B cell (primary cell): ENCODE data around the gene RAP1GDS1. TPM values are rescaled to one million over a fixed set of nuclear protein-coding genes. Genes with fewer than 3 reads are reported as not detected.

Source experiments
- ATAC-seq: fragments of 200-7000 bp; cut with Tn5 transposase; one replicate; pipeline ENCODE4 v1.10.0; 2021; ENCODE audit warnings: low read depth, mild to moderate bottlenecking, moderate number of reproducible peaks, moderate library complexity
- CTCF ChIA-PET: fragments of 350-600 bp; sonication (Branson Sonifier 250); formaldehyde crosslinking; loops from one replicate; lab custom pipeline; 2021; ENCODE audit warnings: antibody characterized with exemption, inconsistent platforms; lab: Charles Lee
- POLR2A ChIA-PET: fragments of 350-600 bp; sonication (Branson Sonifier 250); formaldehyde crosslinking; loops from one replicate; lab custom pipeline; 2021; ENCODE audit warnings: antibody characterized with exemption; lab: Charles Lee
- DNase-seq: peaks from one replicate; pipeline ENCODE4 v3.0.0; 2013
- H2AFZ ChIP-seq: 2 replicates; pipeline ENCODE4 v1.6.1; 2012; ENCODE audit warnings: mild to moderate bottlenecking, low read depth, low read length; ENCODE audit not compliant: insufficient read depth, poor library complexity, severe bottlenecking
- H3K27ac ChIP-seq, 2 donors: 1 replicate in 1 of 2; 2 replicates in 1 of 2; pipeline ENCODE4 v1.5.1; 2012 to 2013; ENCODE audit warnings: low read length in 2 of 2, mild to moderate bottlenecking in 2 of 2, moderate library complexity in 1 of 2
- H3K27me3 ChIP-seq, 4 experiments: fragments of 200-600 bp in 1 of 4; sonication (generic) in 1 of 4; replicated peaks in 1 of 4; 1 replicate in 2 of 4; 2 replicates in 2 of 4; pipeline versions ENCODE4 v1.6.1 to v1.7.0; 2013 to 2016; ENCODE audit warnings: low read length in 3 of 4, mild to moderate bottlenecking in 2 of 4, mixed read lengths in 1 of 4, moderate library complexity in 1 of 4; ENCODE audit not compliant: insufficient read depth in 4 of 4, control insufficient read depth in 3 of 4; ENCODE audit errors: control extremely low read depth in 1 of 4
- H3K36me3 ChIP-seq, 2 experiments: replicated peaks in 1 of 2; 1 replicate in 1 of 2; 2 replicates in 1 of 2; pipeline versions ENCODE4 v1.6.1 to v1.7.1; 2013; ENCODE audit warnings: low read length in 1 of 2; ENCODE audit not compliant: insufficient read depth in 2 of 2, control insufficient read depth in 1 of 2; ENCODE audit errors: control extremely low read depth in 1 of 2, extremely low read depth in 1 of 2
- H3K4me1 ChIP-seq, 2 donors: fragments of 200-600 bp in 1 of 2; sonication (generic) in 1 of 2; 1 replicate in 1 of 2; 2 replicates in 1 of 2; pipeline versions ENCODE4 v1.5.1 to v1.6.1; 2013 to 2017; ENCODE audit warnings: low read length in 2 of 2; ENCODE audit not compliant: control insufficient read depth in 2 of 2, insufficient read depth in 2 of 2
- H3K4me2 ChIP-seq: replicated peaks from 2 replicates; pipeline ENCODE3; 2012; ENCODE audit warnings: mild to moderate bottlenecking, low read depth, low read length; ENCODE audit not compliant: poor library complexity, severe bottlenecking
- H3K4me3 ChIP-seq, 5 experiments: fragments of 200-600 bp in 1 of 5; sonication (generic) in 1 of 5; 1 replicate in 3 of 5; 2 replicates in 2 of 5; pipeline versions ENCODE4 v1.5.1 to v1.7.0; 2011 to 2016; ENCODE audit warnings: low read length in 4 of 5, mild to moderate bottlenecking in 4 of 5, low read depth in 2 of 5, control low read depth in 1 of 5, moderate library complexity in 1 of 5; ENCODE audit not compliant: insufficient read depth in 1 of 5; ENCODE audit errors: control extremely low read depth in 1 of 5, extremely low read depth in 1 of 5
- H3K79me2 ChIP-seq: fragments of 200-600 bp; sonication (generic); one replicate; pipeline ENCODE4 v1.6.0; 2016; ENCODE audit warnings: low read length; ENCODE audit not compliant: control insufficient read depth, insufficient read depth
- H3K9ac ChIP-seq: fragments of 200-600 bp; sonication (generic); 2 replicates; pipeline ENCODE4 v1.6.1; 2017; ENCODE audit warnings: mild to moderate bottlenecking, low read length, moderate library complexity
- H3K9me3 ChIP-seq, 3 donors: one replicate each; pipeline versions ENCODE4 v1.6.1 to v1.7.1; 2013; ENCODE audit warnings: low read length in 2 of 3; ENCODE audit not compliant: control insufficient read depth in 2 of 3, insufficient read depth in 1 of 3; ENCODE audit errors: control extremely low read depth in 1 of 3
- H4K20me1 ChIP-seq: 2 replicates; pipeline ENCODE4 v1.6.0; 2012; ENCODE audit warnings: mild to moderate bottlenecking, low read length; ENCODE audit not compliant: insufficient read depth, control insufficient read depth, poor library complexity, severe bottlenecking
- H3K27ac Mint-ChIP-seq: one replicate; pipeline ENCODE4 v1.8.0; 2021; ENCODE audit warnings: mixed read lengths
- H3K27me3 Mint-ChIP-seq: one replicate; pipeline ENCODE4 v1.8.0; 2021; ENCODE audit warnings: mixed read lengths
- H3K4me1 Mint-ChIP-seq: one replicate; pipeline ENCODE4 v1.8.0; 2021; ENCODE audit warnings: mixed read lengths
- H3K4me3 Mint-ChIP-seq: one replicate; pipeline ENCODE4 v1.8.0; 2021; ENCODE audit warnings: mixed read lengths
- H3K9me3 Mint-ChIP-seq: one replicate; pipeline ENCODE4 v1.8.0; 2022; ENCODE audit warnings: mixed read lengths; ENCODE audit not compliant: insufficient read depth
- CTCF ChIP-seq: fragments of 200-600 bp; IDR thresholded peaks from one replicate; pipeline ENCODE4 v1.8.0; 2022; ENCODE audit warnings: antibody characterized with exemption, mild to moderate bottlenecking
- EZH2 ChIP-seq: IDR thresholded peaks from 2 replicates; pipeline ENCODE4 v1.6.1; 2012; ENCODE audit warnings: borderline replicate concordance, low read depth, mild to moderate bottlenecking, moderate library complexity, low read length; ENCODE audit not compliant: insufficient read depth, poor library complexity, severe bottlenecking
- WGBS: methylation state at CpG from one replicate; pipeline ENCODE4 v1.1.5; 2013; ENCODE audit warnings: missing lambda C conversion rate; ENCODE audit not compliant: insufficient coverage; 5-methylcytosine and 5-hydroxymethylcytosine counted together
- intact Hi-C: fragments of 100-400 bp; cut with micrococcal nuclease; formaldehyde crosslinking; loops from one replicate; pipeline ENCODE4 v1.10.0; 2022
- polyA plus RNA-seq: library from polyadenylated mRNA; depleted of rRNA; stranded (reverse); fragments of >200 nt; gene quantifications from 2 replicates; pipeline ENCODE4 v1.2.3, GENCODE V29; 2012
- total RNA-seq, 2 donors: library from RNA; stranded (reverse); fragments of 120-200 nt in 1 of 2; gene quantifications; 1 replicate in 1 of 2; 2 replicates in 1 of 2; pipeline versions ENCODE4 v1.2.3 to v1.2.4, GENCODE V29; 2013 to 2022

RAP1GDS1 gene
- total and polyA plus RNA-seq, 2 donors (not counting 1 experiment from before 2014, with no cell fraction given) = 23.6 to 66.3 TPM

DNA sequence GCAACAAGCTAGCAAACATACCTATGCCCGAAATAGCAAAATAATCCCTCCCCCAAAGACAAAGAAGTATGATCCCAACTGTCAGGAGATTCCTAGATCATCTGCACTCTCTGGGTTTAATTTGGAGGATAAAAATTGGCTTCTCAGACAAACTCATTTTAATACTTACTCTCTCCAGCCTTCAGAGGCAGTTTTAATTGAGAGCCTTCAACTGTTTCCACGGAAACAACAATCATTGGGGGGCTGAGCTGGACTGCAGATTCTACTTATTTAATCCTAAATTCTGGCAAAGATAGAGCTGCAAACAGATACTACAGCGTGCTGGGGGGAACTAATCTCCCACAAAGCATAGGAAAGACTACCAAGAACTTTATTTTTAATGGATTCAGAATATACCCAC, 229.1 kb downstream of the RAP1GDS1 start:
- Mint-ChIP-seq H3K27ac (no peak overlapping the region), H3K27me3 (no peaks in the 10 kb centered on the region), H3K4me3 (no peak overlapping the region), H3K9me3 (no peaks in the 10 kb centered on the region), H3K4me1 (no peaks in the 10 kb centered on the region)
- DNase-seq (no peak), ATAC-seq (no peak)
- no peak overlapping the region for H3K4me2 ChIP-seq
- H3K27me3 ChIP-seq = no peaks in the 10 kb centered on the region
- no peaks in the 10 kb centered on the region for H3K79me2 ChIP-seq
- ChIA-PET POLR2A (no interaction called here), CTCF (no interaction called here)
- H2AFZ ChIP-seq = no peak overlapping the region
- no peaks in the 10 kb centered on the region for H3K36me3 ChIP-seq
- 100% methylated on average over 1 of the region's 3 CpGs for WGBS
- no peaks in the 10 kb centered on the region for H3K9me3 ChIP-seq
- no peaks in the 10 kb centered on the region for H3K4me1 ChIP-seq
- H3K27ac ChIP-seq = no peak overlapping the region
- no peaks in the 10 kb centered on the region for H4K20me1 ChIP-seq
- intact Hi-C loops = no loop called here
- no peak overlapping the region for H3K9ac ChIP-seq
- no peak for TF ChIP-seq EZH2
- TF ChIP-seq CTCF = no peak
- no peak overlapping the region for H3K4me3 ChIP-seq

DNA sequence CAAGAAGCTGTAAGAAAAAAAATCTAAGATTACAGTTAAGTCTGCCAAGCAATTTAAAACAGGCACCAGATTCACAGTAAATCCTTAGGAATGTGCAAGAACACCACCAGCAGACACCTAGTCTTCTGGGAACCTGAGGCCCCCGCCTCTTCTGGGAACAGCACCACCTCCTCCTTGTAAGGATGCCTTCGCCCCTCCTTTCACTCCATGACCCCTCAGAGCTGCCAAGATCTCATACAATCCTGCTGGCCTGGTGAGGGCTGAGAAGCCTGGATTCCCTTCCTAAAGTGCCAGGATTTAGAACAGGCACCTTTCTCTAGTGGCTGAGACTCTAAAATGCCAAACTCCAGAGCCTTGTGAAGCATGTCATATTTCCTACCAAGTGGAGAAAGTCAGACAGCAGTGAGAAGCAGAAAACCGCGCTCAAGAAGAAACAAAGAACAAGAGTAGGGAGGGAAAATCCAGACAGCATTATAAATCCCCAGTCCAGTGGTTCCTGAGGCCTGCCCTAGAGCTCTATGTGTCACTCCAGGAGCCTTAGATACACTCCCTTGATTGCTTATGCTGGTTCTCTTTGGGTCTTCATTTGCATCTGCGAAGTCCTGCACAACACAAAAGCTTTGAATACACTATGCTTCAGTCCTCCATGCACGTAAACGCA, 230.8 kb downstream of the RAP1GDS1 start:
- POLR2A ChIA-PET = no interaction called here
- no peak for TF ChIP-seq CTCF
- TF ChIP-seq EZH2 = no peak
- no peaks in the 10 kb centered on the region for H3K79me2 ChIP-seq
- H3K27ac ChIP-seq = no peak overlapping the region
- CTCF ChIA-PET = no interaction called here
- Mint-ChIP-seq H3K27me3 (no peaks in the 10 kb centered on the region), H3K27ac (no peak overlapping the region), H3K4me1 (no peaks in the 10 kb centered on the region), H3K9me3 (no peaks in the 10 kb centered on the region), H3K4me3 (no peak overlapping the region)
- no peaks in the 10 kb centered on the region for H3K36me3 ChIP-seq
- no peaks in the 10 kb centered on the region for H3K4me1 ChIP-seq
- no peak overlapping the region for H3K9ac ChIP-seq
- ATAC-seq (no peak), DNase-seq (no peak)
- no peaks in the 10 kb centered on the region for H3K9me3 ChIP-seq
- H3K27me3 ChIP-seq = no peaks in the 10 kb centered on the region
- intact Hi-C loops = no loop called here
- H3K4me3 ChIP-seq = no peak overlapping the region
- H4K20me1 ChIP-seq = no peaks in the 10 kb centered on the region
- H3K4me2 ChIP-seq = no peak overlapping the region
- no peak overlapping the region for H2AFZ ChIP-seq
- 87% methylated on average over 3 of the region's 7 CpGs for WGBS
